B cell (primary cell): Measurements from ENCODE around the gene IL3RA. TPM values are rescaled to one million over a fixed set of nuclear protein-coding genes. Genes with fewer than 3 reads are reported as not detected.

Source experiments
- ATAC-seq: fragments of 200-7000 bp; cut with Tn5 transposase; one replicate; pipeline ENCODE4 v1.10.0; 2021; ENCODE audit warnings: low read depth, mild to moderate bottlenecking, moderate number of reproducible peaks, moderate library complexity
- CTCF ChIA-PET: fragments of 350-600 bp; sonication (Branson Sonifier 250); formaldehyde crosslinking; loops from one replicate; lab custom pipeline; 2021; ENCODE audit warnings: antibody characterized with exemption, inconsistent platforms; lab: Charles Lee
- POLR2A ChIA-PET: fragments of 350-600 bp; sonication (Branson Sonifier 250); formaldehyde crosslinking; loops from one replicate; lab custom pipeline; 2021; ENCODE audit warnings: antibody characterized with exemption; lab: Charles Lee
- DNase-seq: peaks from one replicate; pipeline ENCODE4 v3.0.0; 2013
- H2AFZ ChIP-seq: 2 replicates; pipeline ENCODE4 v1.6.1; 2012; ENCODE audit warnings: mild to moderate bottlenecking, low read depth, low read length; ENCODE audit not compliant: insufficient read depth, poor library complexity, severe bottlenecking
- H3K27ac ChIP-seq, 2 donors: 1 replicate in 1 of 2; 2 replicates in 1 of 2; pipeline ENCODE4 v1.5.1; 2012 to 2013; ENCODE audit warnings: low read length in 2 of 2, mild to moderate bottlenecking in 2 of 2, moderate library complexity in 1 of 2
- H3K27me3 ChIP-seq, 4 experiments: fragments of 200-600 bp in 1 of 4; sonication (generic) in 1 of 4; replicated peaks in 1 of 4; 1 replicate in 2 of 4; 2 replicates in 2 of 4; pipeline versions ENCODE4 v1.6.1 to v1.7.0; 2013 to 2016; ENCODE audit warnings: low read length in 3 of 4, mild to moderate bottlenecking in 2 of 4, mixed read lengths in 1 of 4, moderate library complexity in 1 of 4; ENCODE audit not compliant: insufficient read depth in 4 of 4, control insufficient read depth in 3 of 4; ENCODE audit errors: control extremely low read depth in 1 of 4
- H3K36me3 ChIP-seq, 2 experiments: replicated peaks in 1 of 2; 1 replicate in 1 of 2; 2 replicates in 1 of 2; pipeline versions ENCODE4 v1.6.1 to v1.7.1; 2013; ENCODE audit warnings: low read length in 1 of 2; ENCODE audit not compliant: insufficient read depth in 2 of 2, control insufficient read depth in 1 of 2; ENCODE audit errors: control extremely low read depth in 1 of 2, extremely low read depth in 1 of 2
- H3K4me1 ChIP-seq, 2 donors: fragments of 200-600 bp in 1 of 2; sonication (generic) in 1 of 2; 1 replicate in 1 of 2; 2 replicates in 1 of 2; pipeline versions ENCODE4 v1.5.1 to v1.6.1; 2013 to 2017; ENCODE audit warnings: low read length in 2 of 2; ENCODE audit not compliant: control insufficient read depth in 2 of 2, insufficient read depth in 2 of 2
- H3K4me2 ChIP-seq: replicated peaks from 2 replicates; pipeline ENCODE3; 2012; ENCODE audit warnings: mild to moderate bottlenecking, low read depth, low read length; ENCODE audit not compliant: poor library complexity, severe bottlenecking
- H3K4me3 ChIP-seq, 5 experiments: fragments of 200-600 bp in 1 of 5; sonication (generic) in 1 of 5; 1 replicate in 3 of 5; 2 replicates in 2 of 5; pipeline versions ENCODE4 v1.5.1 to v1.7.0; 2011 to 2016; ENCODE audit warnings: low read length in 4 of 5, mild to moderate bottlenecking in 4 of 5, low read depth in 2 of 5, control low read depth in 1 of 5, moderate library complexity in 1 of 5; ENCODE audit not compliant: insufficient read depth in 1 of 5; ENCODE audit errors: control extremely low read depth in 1 of 5, extremely low read depth in 1 of 5
- H3K79me2 ChIP-seq: fragments of 200-600 bp; sonication (generic); one replicate; pipeline ENCODE4 v1.6.0; 2016; ENCODE audit warnings: low read length; ENCODE audit not compliant: control insufficient read depth, insufficient read depth
- H3K9ac ChIP-seq: fragments of 200-600 bp; sonication (generic); 2 replicates; pipeline ENCODE4 v1.6.1; 2017; ENCODE audit warnings: mild to moderate bottlenecking, low read length, moderate library complexity
- H3K9me3 ChIP-seq, 3 donors: one replicate each; pipeline versions ENCODE4 v1.6.1 to v1.7.1; 2013; ENCODE audit warnings: low read length in 2 of 3; ENCODE audit not compliant: control insufficient read depth in 2 of 3, insufficient read depth in 1 of 3; ENCODE audit errors: control extremely low read depth in 1 of 3
- H4K20me1 ChIP-seq: 2 replicates; pipeline ENCODE4 v1.6.0; 2012; ENCODE audit warnings: mild to moderate bottlenecking, low read length; ENCODE audit not compliant: insufficient read depth, control insufficient read depth, poor library complexity, severe bottlenecking
- H3K27ac Mint-ChIP-seq: one replicate; pipeline ENCODE4 v1.8.0; 2021; ENCODE audit warnings: mixed read lengths
- H3K27me3 Mint-ChIP-seq: one replicate; pipeline ENCODE4 v1.8.0; 2021; ENCODE audit warnings: mixed read lengths
- H3K4me1 Mint-ChIP-seq: one replicate; pipeline ENCODE4 v1.8.0; 2021; ENCODE audit warnings: mixed read lengths
- H3K4me3 Mint-ChIP-seq: one replicate; pipeline ENCODE4 v1.8.0; 2021; ENCODE audit warnings: mixed read lengths
- H3K9me3 Mint-ChIP-seq: one replicate; pipeline ENCODE4 v1.8.0; 2022; ENCODE audit warnings: mixed read lengths; ENCODE audit not compliant: insufficient read depth
- CTCF ChIP-seq: fragments of 200-600 bp; IDR thresholded peaks from one replicate; pipeline ENCODE4 v1.8.0; 2022; ENCODE audit warnings: antibody characterized with exemption, mild to moderate bottlenecking
- EZH2 ChIP-seq: IDR thresholded peaks from 2 replicates; pipeline ENCODE4 v1.6.1; 2012; ENCODE audit warnings: borderline replicate concordance, low read depth, mild to moderate bottlenecking, moderate library complexity, low read length; ENCODE audit not compliant: insufficient read depth, poor library complexity, severe bottlenecking
- WGBS: methylation state at CpG from one replicate; pipeline ENCODE4 v1.1.5; 2013; ENCODE audit warnings: missing lambda C conversion rate; ENCODE audit not compliant: insufficient coverage; 5-methylcytosine and 5-hydroxymethylcytosine counted together
- intact Hi-C: fragments of 100-400 bp; cut with micrococcal nuclease; formaldehyde crosslinking; loops from one replicate; pipeline ENCODE4 v1.10.0; 2022
- polyA plus RNA-seq: library from polyadenylated mRNA; depleted of rRNA; stranded (reverse); fragments of >200 nt; gene quantifications from 2 replicates; pipeline ENCODE4 v1.2.3, GENCODE V29; 2012
- total RNA-seq, 2 donors: library from RNA; stranded (reverse); fragments of 120-200 nt in 1 of 2; gene quantifications; 1 replicate in 1 of 2; 2 replicates in 1 of 2; pipeline versions ENCODE4 v1.2.3 to v1.2.4, GENCODE V29; 2013 to 2022

The IL3RA gene
- total and polyA plus RNA-seq, 2 donors (not counting 1 experiment from before 2014, with no cell fraction given) = 1.6 to 31.6 TPM

- Mint-ChIP-seq H3K27ac (no peak overlapping the region), H3K4me1 (peaks cover 28% of the 10 kb centered on the region)
- POLR2A ChIA-PET = no interaction called here
These were observed 1.7 kb upstream of the IL3RA start for GRCh38 chrX:1334854-1335253.

More at GRCh38 chrX:1334854-1335253, 1.7 kb upstream of the IL3RA start:
- peaks cover 0 to 3% (median under 1%) of the 10 kb centered on the region in 4 experiments for H3K27me3 ChIP-seq
- H3K4me2 ChIP-seq = no peak overlapping the region
- H3K9me3 Mint-ChIP-seq = no peaks in the 10 kb centered on the region
- no peak overlapping the region for H3K4me3 Mint-ChIP-seq
- no peak overlapping the region for H3K27ac ChIP-seq
- ATAC-seq = no peak
- peaks cover 0 to 50% (median 6%) of the 10 kb centered on the region in 3 donors for H3K9me3 ChIP-seq
- no peak overlapping the region for H3K9ac ChIP-seq
- peaks cover 17 to 38% of the 10 kb centered on the region in 2 donors for H3K4me1 ChIP-seq
- intact Hi-C loops = no loop called here
- WGBS = 81% methylated on average over 9 of the region's 10 CpGs
- no peak for DNase-seq
- H3K27me3 Mint-ChIP-seq = peaks cover 3% of the 10 kb centered on the region
- no peaks in the 10 kb centered on the region for H3K36me3 ChIP-seq
- no peak overlapping the region for H2AFZ ChIP-seq
- no peak for TF ChIP-seq CTCF
- TF ChIP-seq EZH2 = no peak
- H3K4me3 ChIP-seq = no peak overlapping the region
- CTCF ChIA-PET = no interaction called here
- H3K79me2 ChIP-seq = peaks cover 4% of the 10 kb centered on the region
- H4K20me1 ChIP-seq = no peaks in the 10 kb centered on the region
